Central memory CD8-positive, alpha-beta T cell (primary cell): ENCODE results near the gene KIF27.
"Not testable (repeated sequence)": the region's sequence is repeated elsewhere in the genome, so short reads cannot be mapped to it uniquely, and the experiment has no call there.

Experiments used
- ATAC-seq: fragments of 150-1000 bp; cut with Tn5 transposase; replicated peaks from 2 replicates; pipeline ENCODE4 v1.10.0; 2022; ENCODE audit warnings: mild to moderate bottlenecking, moderate FRiP score, moderate number of reproducible peaks; ENCODE audit not compliant: poor library complexity, severe bottlenecking; ENCODE audit errors: extremely low read depth
- DNase-seq, 2 donors: peaks; one replicate each; pipeline ENCODE4 v3.0.0; 2021; ENCODE audit warnings: low spot score in 2 of 2
- H3K27ac Mint-ChIP-seq: one replicate; pipeline ENCODE4 v1.8.0; 2022; ENCODE audit warnings: low read depth, mild to moderate bottlenecking, moderate library complexity, mixed read lengths
- H3K27me3 Mint-ChIP-seq: one replicate; pipeline ENCODE4 v1.8.0; 2022; ENCODE audit warnings: mixed read lengths
- H3K36me3 Mint-ChIP-seq: one replicate; pipeline ENCODE4 v1.8.0; 2022; ENCODE audit warnings: mild to moderate bottlenecking, moderate library complexity, mixed read lengths; ENCODE audit not compliant: insufficient read depth
- H3K4me1 Mint-ChIP-seq: one replicate; pipeline ENCODE4 v1.8.0; 2022; ENCODE audit warnings: mixed read lengths
- H3K4me3 Mint-ChIP-seq: one replicate; pipeline ENCODE4 v1.8.0; 2022; ENCODE audit warnings: mild to moderate bottlenecking, moderate library complexity, mixed read lengths
- H3K9me3 Mint-ChIP-seq: one replicate; pipeline ENCODE4 v1.8.0; 2022; ENCODE audit warnings: mixed read lengths

The KIF27 gene

GRCh38 chr9:83919111-83919510, 2.1 kb downstream of the KIF27 start:
- Mint-ChIP-seq H3K27ac (no peak overlapping the region), H3K27me3 (no peaks in the 10 kb centered on the region), H3K9me3 (no peaks in the 10 kb centered on the region), H3K4me3 (no peak overlapping the region), H3K4me1 (peaks cover 20% of the 10 kb centered on the region), H3K36me3 (peaks cover 15% of the 10 kb centered on the region)
- ATAC-seq (no peak), DNase-seq (no peak)

DNA sequence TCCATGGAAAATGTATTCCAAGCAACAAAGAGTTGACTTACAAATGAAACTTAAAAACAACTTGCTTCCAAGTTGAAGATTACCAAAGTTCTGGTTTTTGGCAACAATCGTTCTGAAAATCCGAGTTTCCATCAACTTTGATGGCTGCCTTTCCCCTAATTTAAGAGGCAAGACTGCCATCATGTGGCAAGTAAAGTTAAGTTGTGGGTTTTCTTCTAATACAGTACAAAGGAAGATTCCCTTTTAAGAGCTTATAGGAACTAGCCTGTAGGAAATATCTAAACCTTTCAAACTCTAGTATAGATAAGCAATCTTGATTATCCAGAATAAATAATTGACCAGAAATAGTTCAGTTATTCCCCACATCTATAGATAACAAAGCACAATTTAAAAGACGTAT, 9.0 kb downstream of the KIF27 start:
- H3K36me3 Mint-ChIP-seq, H3K27ac Mint-ChIP-seq, ATAC-seq, H3K27me3 Mint-ChIP-seq, H3K4me3 Mint-ChIP-seq, H3K4me1 Mint-ChIP-seq, DNase-seq, H3K9me3 Mint-ChIP-seq: not testable (repeated sequence)

- no peaks in the 10 kb centered on the region for H3K27me3 Mint-ChIP-seq
- H3K27ac Mint-ChIP-seq: no peak overlapping the region
- H3K4me3 Mint-ChIP-seq: no peak overlapping the region
- H3K9me3 Mint-ChIP-seq: no peaks in the 10 kb centered on the region
- DNase-seq (no peak), ATAC-seq (no peak)
- no peaks in the 10 kb centered on the region for H3K4me1 Mint-ChIP-seq
- H3K36me3 Mint-ChIP-seq: peaks cover 15% of the 10 kb centered on the region
These were observed 15.1 kb downstream of the KIF27 start for GRCh38 chr9:83906144-83906543.

DNA sequence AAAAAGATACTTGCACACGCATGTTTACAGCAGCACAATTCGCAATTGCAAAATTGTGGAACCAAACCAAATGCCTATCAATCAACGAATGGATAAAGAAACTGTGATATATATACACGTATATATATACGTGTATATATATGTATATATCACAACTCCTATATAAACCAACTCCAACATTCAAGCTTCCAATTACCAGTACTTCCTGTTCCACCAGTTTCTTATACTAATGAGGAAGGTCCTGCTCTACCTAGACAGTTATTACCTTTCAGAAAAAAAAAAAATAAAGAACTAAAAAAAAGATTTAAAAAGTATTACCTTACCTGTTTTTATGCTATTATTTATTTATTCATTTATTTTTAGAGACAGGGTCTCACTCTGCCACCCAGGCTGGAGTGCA, 20.6 kb downstream of the KIF27 start:
- not testable (repeated sequence) for H3K27ac Mint-ChIP-seq, H3K27me3 Mint-ChIP-seq, ATAC-seq, DNase-seq, H3K36me3 Mint-ChIP-seq, H3K4me3 Mint-ChIP-seq, H3K4me1 Mint-ChIP-seq, H3K9me3 Mint-ChIP-seq

GRCh38 chr9:83894301-83894700, 26.9 kb downstream of the KIF27 start:
- H3K4me3 Mint-ChIP-seq, H3K27ac Mint-ChIP-seq, H3K4me1 Mint-ChIP-seq, H3K27me3 Mint-ChIP-seq, H3K9me3 Mint-ChIP-seq, ATAC-seq, DNase-seq, H3K36me3 Mint-ChIP-seq: not testable (repeated sequence)

GRCh38 chr9:83886498-83886897, 34.7 kb downstream of the KIF27 start:
- not testable (repeated sequence) for ATAC-seq, H3K4me3 Mint-ChIP-seq, H3K4me1 Mint-ChIP-seq, DNase-seq, H3K36me3 Mint-ChIP-seq, H3K27ac Mint-ChIP-seq, H3K27me3 Mint-ChIP-seq, H3K9me3 Mint-ChIP-seq

- H3K27me3 Mint-ChIP-seq, H3K36me3 Mint-ChIP-seq, H3K4me3 Mint-ChIP-seq, H3K9me3 Mint-ChIP-seq, H3K27ac Mint-ChIP-seq, H3K4me1 Mint-ChIP-seq, ATAC-seq, DNase-seq: not testable (repeated sequence)
These were observed 35.5 kb downstream of the KIF27 start for GRCh38 chr9:83885559-83886240.

GRCh38 chr9:83881687-83882408, 39.4 kb downstream of the KIF27 start:
- not testable (repeated sequence) for H3K27ac Mint-ChIP-seq, H3K4me1 Mint-ChIP-seq, H3K9me3 Mint-ChIP-seq, H3K27me3 Mint-ChIP-seq, ATAC-seq, H3K36me3 Mint-ChIP-seq, H3K4me3 Mint-ChIP-seq, DNase-seq

- H3K4me1 Mint-ChIP-seq, H3K27me3 Mint-ChIP-seq, H3K27ac Mint-ChIP-seq, DNase-seq, ATAC-seq, H3K9me3 Mint-ChIP-seq, H3K36me3 Mint-ChIP-seq, H3K4me3 Mint-ChIP-seq: not testable (repeated sequence)
These were observed 45.7 kb downstream of the KIF27 start for GRCh38 chr9:83875559-83875958.

DNA sequence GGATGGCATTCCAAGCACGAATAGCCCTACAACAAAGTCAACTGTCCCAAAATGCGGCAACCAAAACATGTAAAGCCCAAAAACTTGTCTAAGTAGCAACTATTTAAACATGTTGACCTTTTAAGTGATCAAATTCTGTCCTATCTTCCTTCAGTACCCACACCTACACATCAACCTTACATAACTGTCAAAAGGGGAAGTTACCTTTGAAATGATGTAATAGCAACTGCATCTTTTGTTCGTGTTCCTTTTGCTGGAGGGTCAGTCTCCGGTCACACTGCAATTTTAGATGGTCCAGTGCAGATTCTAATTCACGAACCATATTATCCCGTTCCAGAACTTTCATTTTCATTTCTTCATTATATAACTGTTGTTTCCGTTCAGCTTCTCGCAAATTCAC, 71.3 kb downstream of the KIF27 start:
- H3K27ac Mint-ChIP-seq, H3K9me3 Mint-ChIP-seq, H3K27me3 Mint-ChIP-seq, DNase-seq, ATAC-seq, H3K36me3 Mint-ChIP-seq, H3K4me3 Mint-ChIP-seq, H3K4me1 Mint-ChIP-seq: not testable (repeated sequence)

- H3K27ac Mint-ChIP-seq: not testable (repeated sequence)
These were observed 84.1 kb downstream of the KIF27 start for GRCh38 chr9:83837070-83837643.

GRCh38 chr9:83830426-83831071, 90.7 kb downstream of the KIF27 start:
- not testable (repeated sequence) for H3K27ac Mint-ChIP-seq, H3K27me3 Mint-ChIP-seq, H3K4me1 Mint-ChIP-seq

More at GRCh38 chr9:83837070-83837643, 84.1 kb downstream of the KIF27 start:
- H3K4me1 Mint-ChIP-seq, H3K4me3 Mint-ChIP-seq, H3K9me3 Mint-ChIP-seq, ATAC-seq, H3K27me3 Mint-ChIP-seq, DNase-seq, H3K36me3 Mint-ChIP-seq: not testable (repeated sequence)

More at GRCh38 chr9:83830426-83831071, 90.7 kb downstream of the KIF27 start:
- not testable (repeated sequence) for H3K36me3 Mint-ChIP-seq, DNase-seq, H3K9me3 Mint-ChIP-seq, H3K4me3 Mint-ChIP-seq, ATAC-seq
